Measurements from ENCODE around the gene LAMA3. TPM values are rescaled to one million over a fixed set of nuclear protein-coding genes. Genes with fewer than 3 reads are reported as not detected.
A peak's percentile ranks its signal among the peaks of the same experiment; 100 is the strongest.

Gene LAMA3
- total and polyA plus RNA-seq, 2 donors (not counting 1 experiment from before 2014, with no cell fraction given): 0.75 to 13.2 TPM

DNA sequence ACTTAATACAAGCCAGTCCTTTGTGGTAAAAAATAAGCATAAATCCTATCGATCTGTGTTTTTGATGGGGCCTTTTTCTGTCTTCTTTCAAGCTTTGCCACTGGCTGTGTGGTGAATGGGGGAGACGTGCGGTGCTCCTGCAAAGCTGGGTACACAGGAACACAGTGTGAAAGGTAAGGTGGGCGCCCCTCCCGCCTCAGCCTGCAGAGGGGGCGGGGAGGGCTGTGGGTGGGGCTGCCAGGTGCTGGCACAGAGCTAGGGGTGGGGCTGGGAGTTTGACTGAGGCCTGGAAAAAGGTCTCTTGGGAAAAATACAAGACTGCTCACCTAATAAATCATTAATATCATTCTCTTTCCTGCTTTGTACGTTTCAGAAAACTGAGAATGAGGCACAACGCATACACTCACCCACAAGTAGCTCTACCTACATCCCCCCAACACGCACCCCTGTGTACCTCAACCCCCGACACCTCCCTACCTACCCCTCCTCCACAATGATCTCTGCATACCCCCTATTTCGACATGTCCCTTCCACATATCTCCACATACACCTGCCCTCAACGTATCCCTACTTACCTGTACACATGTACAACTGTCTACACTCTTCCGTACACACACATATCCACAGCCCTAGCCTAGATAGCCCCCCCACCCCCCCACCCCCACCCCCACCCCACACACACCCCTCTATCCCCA is 195.6 kb downstream of the LAMA3 start:
- TF ChIP-seq, protein P1, sequence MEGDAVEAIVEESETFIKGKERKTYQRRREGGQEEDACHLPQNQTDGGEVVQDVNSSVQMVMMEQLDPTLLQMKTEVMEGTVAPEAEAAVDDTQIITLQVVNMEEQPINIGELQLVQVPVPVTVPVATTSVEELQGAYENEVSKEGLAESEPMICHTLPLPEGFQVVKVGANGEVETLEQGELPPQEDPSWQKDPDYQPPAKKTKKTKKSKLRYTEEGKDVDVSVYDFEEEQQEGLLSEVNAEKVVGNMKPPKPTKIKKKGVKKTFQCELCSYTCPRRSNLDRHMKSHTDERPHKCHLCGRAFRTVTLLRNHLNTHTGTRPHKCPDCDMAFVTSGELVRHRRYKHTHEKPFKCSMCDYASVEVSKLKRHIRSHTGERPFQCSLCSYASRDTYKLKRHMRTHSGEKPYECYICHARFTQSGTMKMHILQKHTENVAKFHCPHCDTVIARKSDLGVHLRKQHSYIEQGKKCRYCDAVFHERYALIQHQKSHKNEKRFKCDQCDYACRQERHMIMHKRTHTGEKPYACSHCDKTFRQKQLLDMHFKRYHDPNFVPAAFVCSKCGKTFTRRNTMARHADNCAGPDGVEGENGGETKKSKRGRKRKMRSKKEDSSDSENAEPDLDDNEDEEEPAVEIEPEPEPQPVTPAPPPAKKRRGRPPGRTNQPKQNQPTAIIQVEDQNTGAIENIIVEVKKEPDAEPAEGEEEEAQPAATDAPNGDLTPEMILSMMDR (conservative IDR thresholded peaks at IDR 0.05 in 1 of 2, IDR thresholded peaks at IDR 0.05 in 1 of 2; ENCODE audit: low read depth in 1 of 2, low read length in 2 of 2): no peak
- no peak for TF ChIP-seq EZH2 (IDR thresholded peaks at IDR 0.05; ENCODE audit: low read length, missing control alignments)
- Histone ChIP-seq H3K36me3 (ENCODE audit: control insufficient read depth, insufficient read depth, low read length) (no peaks in the 10 kb centered on the region), H3K79me2 (ENCODE audit: control insufficient read depth, insufficient read depth, low read length) (no peaks in the 10 kb centered on the region), H3K4me3 (replicated peaks in 1 of 4; ENCODE audit: control extremely low read depth in 1 of 4, insufficient read depth in 1 of 4, low read depth in 3 of 4, low read length in 4 of 4) (no peak overlapping the region), H3K27ac (ENCODE audit: insufficient read depth, low read length) (no peak overlapping the region), H3K9ac (ENCODE audit: insufficient read depth, low read length) (no peak overlapping the region), H3K9me3 (ENCODE audit: control insufficient read depth, insufficient read depth, low read depth, low read length) (no peaks in the 10 kb centered on the region), H3K4me2 (ENCODE audit: extremely low read depth, insufficient read depth, low read length) (no peak overlapping the region), H3K4me1 (ENCODE audit: control insufficient read depth, extremely low read depth, insufficient read depth, low read length) (no peaks in the 10 kb centered on the region), H3K27me3 (ENCODE audit: control insufficient read depth, insufficient read depth, low read length) (no peaks in the 10 kb centered on the region), H2AFZ (ENCODE audit: low read length) (no peak overlapping the region), H4K20me1 (ENCODE audit: control insufficient read depth, extremely low read depth, insufficient read depth, low read length) (no peaks in the 10 kb centered on the region)
- DNase-seq (ENCODE audit: low read depth in 2 of 2): no peak

DNA sequence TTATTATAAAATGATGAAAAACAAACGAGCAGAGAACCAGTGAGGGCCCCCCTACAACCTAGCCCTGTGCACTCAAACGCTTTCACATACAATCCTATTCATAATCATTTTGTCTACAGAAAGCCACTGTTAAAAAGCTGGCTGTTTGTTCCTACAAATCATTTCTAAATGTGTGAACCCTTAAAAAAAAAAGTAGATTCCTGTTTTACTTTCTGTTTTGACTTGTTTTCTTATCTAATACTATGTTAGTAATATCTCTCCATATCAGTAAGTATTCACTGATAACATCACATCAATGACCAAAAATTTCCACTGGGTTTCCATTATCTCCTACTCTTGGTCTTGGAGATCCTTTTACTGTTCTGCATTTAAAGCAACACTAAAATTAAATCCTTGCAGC is 196.5 kb downstream of the LAMA3 start:
- H2AFZ ChIP-seq (ENCODE audit: low read length): no peak overlapping the region
- H3K9me3 ChIP-seq (ENCODE audit: control insufficient read depth, insufficient read depth, low read depth, low read length): no peaks in the 10 kb centered on the region
- no peaks in the 10 kb centered on the region for H3K4me1 ChIP-seq (ENCODE audit: control insufficient read depth, extremely low read depth, insufficient read depth, low read length)
- no peaks in the 10 kb centered on the region for H3K27me3 ChIP-seq (ENCODE audit: control insufficient read depth, insufficient read depth, low read length)
- peak in 1 of 2 donors; percentile 32 for DNase-seq (ENCODE audit: low read depth in 2 of 2)
- no peaks in the 10 kb centered on the region for H3K79me2 ChIP-seq (ENCODE audit: control insufficient read depth, insufficient read depth, low read length)
- no peaks in the 10 kb centered on the region for H4K20me1 ChIP-seq (ENCODE audit: control insufficient read depth, extremely low read depth, insufficient read depth, low read length)
- H3K36me3 ChIP-seq (ENCODE audit: control insufficient read depth, insufficient read depth, low read length): no peaks in the 10 kb centered on the region
- H3K4me2 ChIP-seq (ENCODE audit: extremely low read depth, insufficient read depth, low read length): no peak overlapping the region
- TF ChIP-seq, protein P1 (conservative IDR thresholded peaks at IDR 0.05 in 1 of 2, IDR thresholded peaks at IDR 0.05 in 1 of 2; ENCODE audit: low read depth in 1 of 2, low read length in 2 of 2): no peak
- TF ChIP-seq EZH2 (IDR thresholded peaks at IDR 0.05; ENCODE audit: low read length, missing control alignments): no peak
- no peak overlapping the region for H3K9ac ChIP-seq (ENCODE audit: insufficient read depth, low read length)
- no peak overlapping the region for H3K4me3 ChIP-seq (replicated peaks in 1 of 4; ENCODE audit: control extremely low read depth in 1 of 4, insufficient read depth in 1 of 4, low read depth in 3 of 4, low read length in 4 of 4)
- H3K27ac ChIP-seq (ENCODE audit: insufficient read depth, low read length): no peak overlapping the region

DNA sequence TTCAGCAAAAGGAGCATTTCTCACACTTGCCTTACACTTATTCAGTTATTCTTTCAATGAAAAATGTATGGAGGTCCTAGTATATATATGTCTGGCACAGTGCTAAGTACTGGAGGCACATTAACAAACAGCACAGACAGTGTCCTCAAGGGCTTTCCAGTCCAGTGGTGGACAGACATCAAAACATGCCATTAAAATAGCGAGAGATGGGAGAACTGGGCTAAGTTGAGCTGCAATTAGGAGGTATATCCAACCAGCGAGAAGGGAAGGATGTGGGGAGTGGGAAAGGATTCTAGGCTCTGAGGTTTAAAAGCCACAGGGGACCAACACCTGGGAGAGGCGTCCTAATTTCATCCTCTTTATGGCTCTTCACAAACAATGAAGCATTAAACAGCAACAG is 197.8 kb downstream of the LAMA3 start:
- Histone ChIP-seq H3K4me1 (ENCODE audit: control insufficient read depth, extremely low read depth, insufficient read depth, low read length) (no peaks in the 10 kb centered on the region), H2AFZ (ENCODE audit: low read length) (no peak overlapping the region), H3K4me2 (ENCODE audit: extremely low read depth, insufficient read depth, low read length) (no peak overlapping the region), H3K27me3 (ENCODE audit: control insufficient read depth, insufficient read depth, low read length) (no peaks in the 10 kb centered on the region), H3K79me2 (ENCODE audit: control insufficient read depth, insufficient read depth, low read length) (no peaks in the 10 kb centered on the region), H4K20me1 (ENCODE audit: control insufficient read depth, extremely low read depth, insufficient read depth, low read length) (no peaks in the 10 kb centered on the region), H3K36me3 (ENCODE audit: control insufficient read depth, insufficient read depth, low read length) (no peaks in the 10 kb centered on the region), H3K9ac (ENCODE audit: insufficient read depth, low read length) (no peak overlapping the region), H3K9me3 (ENCODE audit: control insufficient read depth, insufficient read depth, low read depth, low read length) (no peaks in the 10 kb centered on the region), H3K27ac (ENCODE audit: insufficient read depth, low read length) (no peak overlapping the region), H3K4me3 (replicated peaks in 1 of 4; ENCODE audit: control extremely low read depth in 1 of 4, insufficient read depth in 1 of 4, low read depth in 3 of 4, low read length in 4 of 4) (no peak overlapping the region)
- no peak for DNase-seq (ENCODE audit: low read depth in 2 of 2)
- TF ChIP-seq, protein P1 (conservative IDR thresholded peaks at IDR 0.05 in 1 of 2, IDR thresholded peaks at IDR 0.05 in 1 of 2; ENCODE audit: low read depth in 1 of 2, low read length in 2 of 2): no peak
- TF ChIP-seq EZH2 (IDR thresholded peaks at IDR 0.05; ENCODE audit: low read length, missing control alignments): no peak
